ENCODE data around the gene ZIM2. TPM values are rescaled to one million over a fixed set of nuclear protein-coding genes. Genes with fewer than 3 reads are reported as not detected.
"Not testable (repeated sequence)": the region's sequence is repeated elsewhere in the genome, so short reads cannot be mapped to it uniquely, and the experiment has no call there.

Gene ZIM2
- total RNA-seq, 6 experiments from 2014 or later, result 0.22 to 1.8 TPM; not detected in 4

DNA sequence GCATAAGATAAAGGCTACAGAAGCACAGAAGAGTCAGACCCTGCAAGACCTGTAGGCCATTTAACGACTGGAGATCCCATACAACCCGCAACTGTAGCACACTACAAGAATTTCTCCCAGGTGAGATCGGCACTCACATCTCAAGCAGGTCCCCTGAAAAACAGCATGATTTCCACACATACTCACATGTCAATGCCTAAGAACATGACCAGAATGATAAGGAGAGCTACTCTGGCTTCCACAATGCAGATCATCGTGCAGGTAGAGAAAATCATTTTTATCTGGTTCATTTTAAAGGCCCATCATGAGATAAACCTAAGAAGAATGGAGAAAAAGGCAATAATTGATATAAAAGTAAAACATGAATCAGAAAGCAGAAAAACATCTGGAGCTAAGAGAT lies 17.5 kb upstream of the ZIM2 start:
- Histone ChIP-seq H3K4me3 (no peak overlapping the region), H3K27me3 (no peaks in the 10 kb centered on the region), H3K4me1 (no peaks in the 10 kb centered on the region), H3K9me3 (no peaks in the 10 kb centered on the region), H3K36me3 (no peaks in the 10 kb centered on the region), H3K27ac (no peak overlapping the region)
- intact Hi-C loops (cut with DNase I), result no loop called here
- ATAC-seq (no peak), DNase-seq (no peak)
- 76% methylated on average over 4 of the region's 4 CpGs for WGBS (ENCODE audit: insufficient coverage, low coverage, low lambda C conversion rate, missing lambda C conversion rate)
- TF ChIP-seq, protein P1, sequence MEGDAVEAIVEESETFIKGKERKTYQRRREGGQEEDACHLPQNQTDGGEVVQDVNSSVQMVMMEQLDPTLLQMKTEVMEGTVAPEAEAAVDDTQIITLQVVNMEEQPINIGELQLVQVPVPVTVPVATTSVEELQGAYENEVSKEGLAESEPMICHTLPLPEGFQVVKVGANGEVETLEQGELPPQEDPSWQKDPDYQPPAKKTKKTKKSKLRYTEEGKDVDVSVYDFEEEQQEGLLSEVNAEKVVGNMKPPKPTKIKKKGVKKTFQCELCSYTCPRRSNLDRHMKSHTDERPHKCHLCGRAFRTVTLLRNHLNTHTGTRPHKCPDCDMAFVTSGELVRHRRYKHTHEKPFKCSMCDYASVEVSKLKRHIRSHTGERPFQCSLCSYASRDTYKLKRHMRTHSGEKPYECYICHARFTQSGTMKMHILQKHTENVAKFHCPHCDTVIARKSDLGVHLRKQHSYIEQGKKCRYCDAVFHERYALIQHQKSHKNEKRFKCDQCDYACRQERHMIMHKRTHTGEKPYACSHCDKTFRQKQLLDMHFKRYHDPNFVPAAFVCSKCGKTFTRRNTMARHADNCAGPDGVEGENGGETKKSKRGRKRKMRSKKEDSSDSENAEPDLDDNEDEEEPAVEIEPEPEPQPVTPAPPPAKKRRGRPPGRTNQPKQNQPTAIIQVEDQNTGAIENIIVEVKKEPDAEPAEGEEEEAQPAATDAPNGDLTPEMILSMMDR (IDR thresholded peaks at IDR 0.05), result no peak
- TF ChIP-seq POLR2A (IDR thresholded peaks at IDR 0.05), result no peak

DNA sequence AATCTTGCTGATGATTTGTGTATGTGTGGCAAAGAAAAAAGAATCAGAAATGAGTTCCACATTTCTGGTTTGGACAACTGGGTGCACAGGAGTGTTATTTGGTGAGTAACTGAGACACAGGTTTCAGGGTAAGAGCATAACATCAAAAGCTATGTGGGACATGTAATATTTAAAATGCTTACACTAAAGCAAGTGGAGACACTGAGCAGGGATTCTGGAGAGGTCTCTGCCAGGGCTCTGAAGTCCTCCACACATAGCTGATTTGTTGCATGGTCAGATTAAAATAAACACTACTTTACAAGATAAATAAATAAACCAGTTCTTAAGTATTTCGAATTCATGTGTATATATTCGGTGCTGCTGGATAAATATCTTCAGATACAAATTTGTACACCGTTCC lies 16.3 kb upstream of the ZIM2 start:
- WGBS (ENCODE audit: insufficient coverage, low coverage, low lambda C conversion rate, missing lambda C conversion rate), result 59% methylated on average over 3 of the region's 3 CpGs
- intact Hi-C loops (cut with DNase I), result no loop called here
- Histone ChIP-seq H3K4me3 (no peak overlapping the region), H3K4me1 (no peaks in the 10 kb centered on the region), H3K27me3 (no peaks in the 10 kb centered on the region), H3K9me3 (no peaks in the 10 kb centered on the region), H3K36me3 (no peaks in the 10 kb centered on the region), H3K27ac (no peak overlapping the region)
- TF ChIP-seq, protein P1 (IDR thresholded peaks at IDR 0.05), result no peak
- TF ChIP-seq POLR2A (IDR thresholded peaks at IDR 0.05), result no peak
- ATAC-seq (no peak), DNase-seq (no peak)

DNA sequence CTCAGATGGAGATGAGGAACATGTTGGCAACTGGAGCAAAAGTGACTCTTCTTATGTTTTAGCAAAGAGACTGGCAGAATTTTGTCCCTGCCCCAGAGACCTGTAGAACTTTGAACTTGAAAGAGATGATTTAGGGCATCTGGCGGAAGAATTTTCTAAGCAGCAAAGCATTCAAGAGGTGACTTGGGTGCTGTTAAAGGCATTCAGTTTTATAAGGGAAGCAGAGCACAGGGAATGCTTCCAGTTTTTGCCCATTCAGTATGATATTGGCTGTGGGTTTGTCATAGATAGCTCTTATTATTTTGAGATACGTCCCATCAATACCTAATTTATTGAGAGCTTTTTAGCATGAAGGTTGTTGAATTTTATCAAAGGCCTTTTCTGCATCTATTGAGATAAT lies 11.8 kb upstream of the ZIM2 start:
- DNase-seq; intact Hi-C loops (cut with DNase I); H3K27ac ChIP-seq; H3K4me1 ChIP-seq; H3K9me3 ChIP-seq; H3K4me3 ChIP-seq; H3K27me3 ChIP-seq; ATAC-seq; H3K36me3 ChIP-seq: not testable (repeated sequence)
- WGBS (ENCODE audit: insufficient coverage, low coverage, low lambda C conversion rate, missing lambda C conversion rate), result 58% methylated on average over 2 of the region's 2 CpGs

DNA sequence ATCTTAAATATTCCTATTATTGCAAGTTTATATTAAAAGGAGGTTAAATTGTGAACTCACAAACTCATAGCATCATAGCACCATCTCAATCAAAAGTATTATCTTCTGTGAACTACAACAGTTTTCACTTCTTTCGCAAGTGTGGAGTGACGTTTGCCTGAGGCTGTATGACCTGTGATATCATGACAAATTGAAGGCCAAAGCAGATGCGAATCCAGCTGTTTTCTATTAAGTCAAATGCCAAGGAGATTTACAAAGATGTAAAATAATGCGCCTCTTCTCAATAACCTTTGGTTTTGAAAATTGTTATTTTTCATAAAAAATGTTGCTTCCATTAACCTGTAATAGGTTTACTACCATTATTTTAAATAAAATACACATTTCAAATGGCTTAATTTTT lies 7.6 kb upstream of the ZIM2 start:
- no peak for DNase-seq
- WGBS (ENCODE audit: insufficient coverage, low coverage, low lambda C conversion rate, missing lambda C conversion rate), result 53% methylated on average over 4 of the region's 4 CpGs
- Histone ChIP-seq H3K36me3 (no peaks in the 10 kb centered on the region), H3K4me3 (no peak overlapping the region), H3K27ac (no peak overlapping the region), H3K27me3 (no peaks in the 10 kb centered on the region), H3K9me3 (no peaks in the 10 kb centered on the region), H3K4me1 (no peaks in the 10 kb centered on the region)
- TF ChIP-seq, protein P1 (IDR thresholded peaks at IDR 0.05), result no peak
- TF ChIP-seq POLR2A (IDR thresholded peaks at IDR 0.05), result no peak
- intact Hi-C loops (cut with DNase I), result no loop called here
- ATAC-seq, result no peak

DNA sequence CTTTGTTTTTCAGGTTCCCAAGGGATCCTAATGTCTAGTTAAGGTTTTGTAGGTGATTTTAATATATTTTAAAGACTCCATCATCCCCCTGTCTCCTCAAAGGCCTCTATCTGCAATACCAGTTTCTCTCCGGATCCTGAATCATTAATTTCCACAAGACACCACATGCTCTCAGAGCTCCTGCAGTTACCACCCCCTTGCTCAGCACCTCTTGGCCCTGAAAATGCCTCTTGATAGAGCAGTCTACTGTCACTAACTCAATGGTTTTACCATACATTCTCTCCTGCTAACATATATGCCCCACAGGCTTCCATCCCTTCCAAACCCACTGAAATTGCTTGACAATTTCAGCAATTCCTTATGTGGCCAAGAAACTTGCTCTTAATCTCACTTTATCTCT lies 1.9 kb upstream of the ZIM2 start:
- ATAC-seq (no peak), DNase-seq (no peak)
- H3K27ac ChIP-seq, result no peak overlapping the region
- H3K4me3 ChIP-seq, result no peak overlapping the region
- no peaks in the 10 kb centered on the region for H3K4me1 ChIP-seq
- no peaks in the 10 kb centered on the region for H3K36me3 ChIP-seq
- H3K27me3 ChIP-seq, result no peaks in the 10 kb centered on the region
- 70% methylated on average over 1 of the region's 1 CpG for WGBS (ENCODE audit: insufficient coverage, low coverage, low lambda C conversion rate, missing lambda C conversion rate)
- no peaks in the 10 kb centered on the region for H3K9me3 ChIP-seq
- intact Hi-C loops (cut with DNase I), result no loop called here
- no peak for TF ChIP-seq POLR2A (IDR thresholded peaks at IDR 0.05)
- TF ChIP-seq, protein P1 (IDR thresholded peaks at IDR 0.05), result no peak

Measured in right lobe of liver (tissue), 6 donors.